Measurements from ENCODE around the gene DNAL1.

The DNAL1 gene

GRCh38 chr14:73726025-73726961, 81.5 kb downstream of the DNAL1 start:
- H3K27ac ChIP-seq = no peak overlapping the region

GRCh38 chr14:73727166-73727565, 82.4 kb downstream of the DNAL1 start:
- TF ChIP-seq ZFX (IDR thresholded peaks at IDR 0.05; ENCODE audit: borderline replicate concordance) (no peak), CTCF (IDR thresholded peaks at IDR 0.05) (no peak)
- no peak overlapping the region for H3K27ac ChIP-seq

More at GRCh38 chr14:73726025-73726961, 81.5 kb downstream of the DNAL1 start:
- TF ChIP-seq ZFX (IDR thresholded peaks at IDR 0.05; ENCODE audit: borderline replicate concordance) (no peak), CTCF (IDR thresholded peaks at IDR 0.05) (no peak)

GRCh38 chr14:73728717-73729330, 84.0 kb downstream of the DNAL1 start:
- peak overlapping the region; percentile 41 for H3K27ac ChIP-seq
- TF ChIP-seq ZFX (IDR thresholded peaks at IDR 0.05; ENCODE audit: borderline replicate concordance) = no peak
- peak; percentile 89 for TF ChIP-seq CTCF (IDR thresholded peaks at IDR 0.05)

- peak overlapping the region; percentile 41 for H3K27ac ChIP-seq
- TF ChIP-seq CTCF (IDR thresholded peaks at IDR 0.05) (no peak), ZFX (IDR thresholded peaks at IDR 0.05; ENCODE audit: borderline replicate concordance) (no peak)
These were observed 84.9 kb downstream of the DNAL1 start for GRCh38 chr14:73729556-73730265.

GRCh38 chr14:73731111-73731510, 86.3 kb downstream of the DNAL1 start:
- H3K27ac ChIP-seq = no peak overlapping the region
- TF ChIP-seq ZFX (IDR thresholded peaks at IDR 0.05; ENCODE audit: borderline replicate concordance) (no peak), CTCF (IDR thresholded peaks at IDR 0.05) (no peak)

- no peak overlapping the region for H3K27ac ChIP-seq
- TF ChIP-seq ZFX (IDR thresholded peaks at IDR 0.05; ENCODE audit: borderline replicate concordance) (no peak), CTCF (IDR thresholded peaks at IDR 0.05) (no peak)
These were observed 87.2 kb downstream of the DNAL1 start for GRCh38 chr14:73732006-73732405.
